Karpas-422 (cell line): ENCODE data around the gene SMTNL2. TPM values are rescaled to one million over a fixed set of nuclear protein-coding genes. Genes with fewer than 3 reads are reported as not detected.

Source experiments
- DNase-seq: peaks from one replicate; pipeline ENCODE4 v3.0.0-alpha.2; 2015
- H2AFZ ChIP-seq: fragments of 200-600 bp; sonication (generic); 2 replicates; pipeline ENCODE4 v1.6.1; 2014; ENCODE audit warnings: antibody characterized with exemption, low read length, mixed read lengths
- H3K27ac ChIP-seq: fragments of 200-600 bp; sonication (generic); 2 replicates; pipeline ENCODE4 v1.5.1; 2014; ENCODE audit warnings: mild to moderate bottlenecking, low read length, moderate library complexity
- H3K27me3 ChIP-seq: fragments of 200-600 bp; sonication (generic); 2 replicates; pipeline ENCODE4 v1.6.1; 2014; ENCODE audit warnings: low read length, mixed read lengths
- H3K36me3 ChIP-seq: fragments of 200-600 bp; sonication (generic); 2 replicates; pipeline ENCODE4 v1.6.1; 2014; ENCODE audit warnings: low read length, mixed read lengths; ENCODE audit not compliant: insufficient read depth
- H3K4me1 ChIP-seq: fragments of 200-600 bp; sonication (generic); 2 replicates; pipeline ENCODE4 v1.6.1; 2014; ENCODE audit warnings: mild to moderate bottlenecking, low read length, mixed read lengths
- H3K4me2 ChIP-seq: fragments of 200-600 bp; sonication (generic); 2 replicates; pipeline ENCODE4 v1.6.1; 2014; ENCODE audit warnings: low read length, low read depth, mild to moderate bottlenecking; ENCODE audit not compliant: poor library complexity, severe bottlenecking
- H3K4me3 ChIP-seq: fragments of 200-600 bp; sonication (generic); 2 replicates; pipeline ENCODE4 v1.5.1; 2014; ENCODE audit warnings: mild to moderate bottlenecking, antibody characterized with exemption, low read length, mixed read lengths
- H3K79me2 ChIP-seq: fragments of 200-600 bp; sonication (generic); 2 replicates; pipeline ENCODE4 v1.6.1; 2014; ENCODE audit warnings: mild to moderate bottlenecking, low read length, mixed read lengths
- H3K9ac ChIP-seq: fragments of 200-600 bp; sonication (generic); 2 replicates; pipeline ENCODE4 v1.6.0; 2014; ENCODE audit warnings: low read length
- H3K9me2 ChIP-seq: fragments of 200-600 bp; sonication (generic), shearing (Covaris generic); replicated peaks from 2 replicates; pipeline ENCODE4 v1.6.0; 2014; ENCODE audit warnings: mild to moderate bottlenecking, low read length, moderate library complexity; ENCODE audit not compliant: insufficient read depth
- H3K9me3 ChIP-seq: fragments of 300-700, 200-600 bp; sonication (generic); 2 replicates; pipeline ENCODE4 v1.6.1; 2014; ENCODE audit warnings: low read length, mixed read lengths
- H4K20me1 ChIP-seq: fragments of 200-600 bp; sonication (generic); 2 replicates; pipeline ENCODE4 v1.6.1; 2014; ENCODE audit warnings: mild to moderate bottlenecking, antibody characterized with exemption, low read length, low read depth; ENCODE audit not compliant: insufficient read depth
- total RNA-seq: library from RNA; depleted of rRNA; stranded (reverse); fragments of >200 nt; shearing (Covaris generic); gene quantifications from 2 replicates; pipeline ENCODE4 v1.2.3, GENCODE V29; 2014; ENCODE audit warnings: low replicate concordance

The SMTNL2 gene
- total RNA-seq, 1 experiment from 2014 or later, result 0.45 TPM

DNA sequence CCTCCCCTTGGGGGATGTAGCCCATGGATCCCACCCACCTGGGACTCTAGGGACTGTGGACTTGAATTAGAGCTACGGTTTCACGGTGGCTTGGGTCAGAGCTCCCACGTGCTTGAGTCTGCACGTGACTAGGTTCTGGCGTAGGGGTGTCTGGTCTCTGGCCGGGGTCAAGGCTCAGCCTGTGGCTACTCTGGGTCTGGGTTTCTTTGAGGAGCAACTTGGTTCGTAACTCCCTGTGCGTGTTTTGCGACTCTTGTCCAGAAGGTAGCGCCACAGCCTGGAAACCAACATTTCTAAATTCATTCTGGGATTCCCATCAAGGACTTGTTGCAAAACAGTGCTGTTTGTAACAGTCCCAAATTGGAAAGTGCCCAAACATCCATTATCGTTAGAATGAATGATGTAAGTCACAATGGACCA is 23.5 kb upstream of the SMTNL2 start:
- peaks cover 28% of the 10 kb centered on the region for H3K4me1 ChIP-seq
- no peak overlapping the region for H3K4me3 ChIP-seq
- no peaks in the 10 kb centered on the region for H3K79me2 ChIP-seq
- H4K20me1 ChIP-seq, result no peaks in the 10 kb centered on the region
- H3K36me3 ChIP-seq, result no peaks in the 10 kb centered on the region
- no peak overlapping the region for H3K27ac ChIP-seq
- no peak for DNase-seq
- no peak overlapping the region for H3K4me2 ChIP-seq
- no peak overlapping the region for H3K9ac ChIP-seq
- H2AFZ ChIP-seq, result no peak overlapping the region
- no peaks in the 10 kb centered on the region for H3K9me2 ChIP-seq
- H3K9me3 ChIP-seq, result no peaks in the 10 kb centered on the region
- no peaks in the 10 kb centered on the region for H3K27me3 ChIP-seq

DNA sequence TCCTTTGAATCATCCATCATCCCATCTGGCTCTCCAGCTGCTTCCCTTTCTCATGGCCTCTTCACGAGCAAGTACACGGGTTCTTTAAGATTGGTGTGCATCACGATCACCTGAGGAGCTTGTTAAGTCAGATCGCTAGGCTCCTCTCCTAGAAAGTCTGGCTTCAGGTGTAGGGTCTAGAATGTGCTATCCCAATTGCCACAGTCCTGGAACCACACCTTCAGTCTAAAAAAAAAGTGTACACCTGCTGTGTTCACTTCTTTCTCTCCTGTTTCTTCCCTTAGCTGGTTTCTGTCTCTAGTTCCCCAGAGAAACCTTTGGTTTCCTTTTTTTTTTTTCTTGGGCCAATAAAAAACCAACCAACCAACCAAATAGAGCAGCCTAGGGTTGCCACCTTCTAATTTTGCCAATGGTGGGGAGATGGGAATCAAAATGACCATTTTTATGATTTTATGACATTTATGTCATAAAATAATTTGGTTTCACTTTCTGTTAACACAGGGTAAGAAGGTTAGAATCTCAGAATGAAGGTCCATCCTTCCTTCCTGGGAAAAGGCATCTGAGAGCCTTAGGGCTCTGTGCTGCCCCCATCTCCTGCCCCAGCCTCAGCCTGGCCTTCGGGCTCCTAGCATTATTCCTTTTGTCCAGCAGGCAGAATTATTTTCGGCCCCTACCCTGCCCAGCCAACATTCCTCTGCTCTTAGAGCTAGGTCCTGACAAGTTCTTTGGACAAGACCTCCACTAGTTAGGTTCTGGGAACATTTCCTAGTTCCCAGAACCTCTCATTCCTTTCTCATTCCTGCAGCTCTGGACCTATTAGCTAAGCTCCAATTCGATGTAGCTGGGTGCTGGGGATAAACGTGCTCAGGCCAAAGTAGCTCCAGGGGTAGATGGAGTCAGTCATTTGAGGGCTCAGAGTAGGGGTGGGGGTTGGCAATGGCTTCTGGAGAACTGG is 22.0 kb upstream of the SMTNL2 start:
- H3K9me2 ChIP-seq, result no peaks in the 10 kb centered on the region
- H3K4me1 ChIP-seq, result peaks cover 17% of the 10 kb centered on the region
- peak overlapping the region; percentile 51 for H3K4me2 ChIP-seq
- H3K9ac ChIP-seq, result peak overlapping the region; percentile 21; the same call in 1 of the 2 replicates
- no peak overlapping the region for H3K27ac ChIP-seq
- no peak for DNase-seq
- H4K20me1 ChIP-seq, result no peaks in the 10 kb centered on the region
- H3K79me2 ChIP-seq, result no peaks in the 10 kb centered on the region
- no peak overlapping the region for H3K4me3 ChIP-seq
- no peaks in the 10 kb centered on the region for H3K9me3 ChIP-seq
- no peaks in the 10 kb centered on the region for H3K27me3 ChIP-seq
- H3K36me3 ChIP-seq, result no peaks in the 10 kb centered on the region
- H2AFZ ChIP-seq, result no peak overlapping the region

DNA sequence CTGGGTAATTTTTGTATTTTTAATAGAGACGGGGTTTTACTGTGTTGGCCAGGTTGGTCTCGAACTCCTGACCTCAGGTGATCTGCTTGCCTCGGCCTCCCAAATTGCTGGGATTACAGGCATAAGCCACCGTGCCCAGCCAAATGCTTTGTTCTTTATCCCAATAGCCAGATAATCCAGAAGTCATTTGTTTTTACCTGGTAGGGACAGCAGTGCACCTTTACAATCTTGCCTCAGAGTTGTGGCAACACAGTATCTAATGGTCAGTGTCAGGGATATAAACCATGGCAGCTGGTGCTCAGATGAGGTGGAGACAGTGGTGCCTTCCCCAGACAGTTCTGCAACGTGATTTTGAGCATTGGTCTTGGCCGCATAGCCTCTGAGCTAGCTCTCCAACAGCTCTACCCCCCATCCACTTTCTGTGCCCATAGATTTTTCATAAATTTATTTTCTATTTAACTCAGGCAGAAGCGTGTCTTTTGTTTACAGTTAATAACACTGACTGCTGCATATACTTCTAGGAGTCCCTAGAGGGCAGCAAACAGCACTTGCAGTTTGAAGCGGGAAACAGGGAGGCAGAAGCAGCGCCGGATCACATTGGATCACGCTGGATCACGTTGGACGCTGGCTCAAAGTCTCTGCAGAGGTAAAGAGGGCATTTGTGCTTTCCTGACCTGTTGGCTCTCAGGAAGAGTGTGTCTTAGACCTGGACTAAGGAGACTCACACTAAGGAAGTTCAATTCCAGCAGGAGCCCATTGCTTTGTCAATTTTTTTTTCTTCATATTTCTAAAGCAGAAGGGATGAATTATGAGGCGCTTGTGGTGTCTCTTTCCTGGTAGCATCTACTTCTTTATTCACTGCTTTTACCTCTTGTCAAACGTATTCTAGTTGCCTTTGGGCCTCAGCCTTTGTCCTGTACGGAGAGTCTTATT is 18.9 kb upstream of the SMTNL2 start:
- Histone ChIP-seq H3K4me3 (no peak overlapping the region), H2AFZ (no peak overlapping the region), H4K20me1 (no peaks in the 10 kb centered on the region), H3K9me2 (no peaks in the 10 kb centered on the region), H3K9me3 (no peaks in the 10 kb centered on the region), H3K36me3 (no peaks in the 10 kb centered on the region), H3K27ac (no peak overlapping the region), H3K79me2 (no peaks in the 10 kb centered on the region), H3K9ac (peak overlapping the region; percentile 42), H3K4me1 (peaks cover 17% of the 10 kb centered on the region), H3K27me3 (no peaks in the 10 kb centered on the region), H3K4me2 (peak overlapping the region; percentile 23)
- DNase-seq, result peak; percentile 87

DNA sequence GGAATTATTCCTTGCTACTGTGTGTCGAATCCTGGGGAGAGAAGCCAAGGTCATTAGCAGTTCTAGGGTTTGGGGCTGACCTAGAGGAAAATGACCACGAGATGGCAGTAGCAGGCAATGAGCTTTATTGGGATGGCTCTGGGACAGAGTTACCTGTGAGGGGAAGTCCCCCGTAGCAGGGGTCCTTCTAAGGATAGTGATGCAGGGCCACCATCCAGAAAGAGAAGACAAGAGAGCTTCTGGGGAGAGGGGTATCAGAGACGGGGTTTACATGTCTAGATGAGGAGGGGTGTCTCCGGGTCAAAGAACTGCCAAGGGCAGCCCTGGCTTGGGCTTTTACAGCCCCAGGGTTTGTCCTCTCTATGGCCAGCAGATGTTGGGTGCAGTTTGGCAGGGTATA is 17.5 kb upstream of the SMTNL2 start:
- Histone ChIP-seq H3K4me3 (no peak overlapping the region), H3K9me3 (no peaks in the 10 kb centered on the region), H3K9me2 (no peaks in the 10 kb centered on the region), H2AFZ (no peak overlapping the region), H3K27ac (no peak overlapping the region), H3K27me3 (no peaks in the 10 kb centered on the region), H3K4me2 (no peak overlapping the region), H3K36me3 (no peaks in the 10 kb centered on the region), H4K20me1 (no peaks in the 10 kb centered on the region), H3K9ac (no peak overlapping the region), H3K79me2 (no peaks in the 10 kb centered on the region), H3K4me1 (peaks cover 12% of the 10 kb centered on the region)
- peak; percentile 86 for DNase-seq

DNA sequence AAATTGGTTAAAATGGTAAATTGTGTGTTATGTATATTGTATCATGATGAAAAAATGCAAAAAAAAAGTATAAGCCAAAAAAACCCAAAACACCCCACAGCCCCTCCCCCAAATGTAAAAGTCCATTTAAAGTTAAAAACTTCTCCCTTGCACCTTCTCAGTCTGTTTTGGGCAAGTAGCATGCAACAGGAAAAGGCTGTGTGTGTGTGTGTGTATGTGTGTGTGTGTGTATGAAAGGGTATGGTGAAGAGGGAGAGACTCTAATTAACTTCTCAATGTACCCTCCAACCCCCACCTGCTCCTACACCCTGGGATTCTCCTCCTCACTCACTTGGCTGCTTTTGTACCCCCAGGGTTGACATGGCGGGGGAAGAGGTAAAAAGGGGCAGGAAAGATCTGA is 14.7 kb upstream of the SMTNL2 start:
- Histone ChIP-seq H3K9me3 (no peaks in the 10 kb centered on the region), H3K4me1 (peaks cover 3% of the 10 kb centered on the region; the same call in 1 of the 2 replicates), H3K27ac (no peak overlapping the region), H3K27me3 (no peaks in the 10 kb centered on the region), H3K79me2 (no peaks in the 10 kb centered on the region), H3K9me2 (no peaks in the 10 kb centered on the region), H3K9ac (no peak overlapping the region), H2AFZ (no peak overlapping the region), H4K20me1 (no peaks in the 10 kb centered on the region), H3K36me3 (no peaks in the 10 kb centered on the region), H3K4me2 (no peak overlapping the region), H3K4me3 (no peak overlapping the region)
- DNase-seq, result no peak

DNA sequence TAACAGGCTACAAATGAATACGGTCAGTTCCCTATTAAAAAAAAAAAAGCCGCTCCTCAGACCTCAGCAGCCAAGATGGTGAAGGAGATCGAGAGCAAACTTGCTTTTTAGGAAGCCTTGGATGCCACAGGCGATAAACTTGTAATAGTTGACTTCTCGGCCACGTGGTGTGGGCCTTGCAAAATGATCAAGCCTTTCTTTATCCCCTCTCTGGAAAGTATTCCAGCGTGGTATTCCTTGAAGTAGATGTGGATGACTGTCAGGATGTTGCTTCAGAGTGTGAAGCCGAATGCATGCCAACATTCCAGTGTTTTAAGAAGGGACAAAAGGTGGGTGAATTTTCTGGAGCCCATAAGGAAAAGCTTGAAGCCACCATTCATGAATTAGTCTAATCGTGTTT is 12.2 kb upstream of the SMTNL2 start:
- no peaks in the 10 kb centered on the region for H3K9me2 ChIP-seq
- H3K36me3 ChIP-seq, result no peaks in the 10 kb centered on the region
- H3K27me3 ChIP-seq, result no peaks in the 10 kb centered on the region
- no peak for DNase-seq
- peaks cover 4% of the 10 kb centered on the region; the same call in 1 of the 2 replicates for H3K4me1 ChIP-seq
- H3K27ac ChIP-seq, result no peak overlapping the region
- no peak overlapping the region for H3K4me3 ChIP-seq
- no peaks in the 10 kb centered on the region for H3K9me3 ChIP-seq
- H3K9ac ChIP-seq, result no peak overlapping the region
- no peak overlapping the region for H3K4me2 ChIP-seq
- H3K79me2 ChIP-seq, result no peaks in the 10 kb centered on the region
- H2AFZ ChIP-seq, result no peak overlapping the region
- H4K20me1 ChIP-seq, result no peaks in the 10 kb centered on the region

DNA sequence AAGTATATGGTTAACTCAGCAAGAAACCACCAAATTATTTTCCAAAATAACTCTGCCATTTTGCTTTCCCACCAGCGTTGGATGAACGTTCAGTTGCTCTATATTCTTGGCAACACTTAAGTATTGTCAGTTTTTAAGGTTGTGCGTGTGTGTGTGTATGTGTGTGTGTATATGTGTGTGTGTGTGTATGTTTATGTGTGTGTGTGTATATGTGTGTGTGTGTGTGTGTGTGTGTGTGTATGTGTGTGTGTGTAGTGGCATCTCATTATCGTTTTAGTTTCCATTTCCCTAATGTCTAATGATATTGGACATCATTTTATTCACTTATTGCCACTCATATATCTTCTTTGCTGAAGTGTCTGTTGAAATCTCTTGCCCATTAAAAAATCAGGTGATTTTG is 11.2 kb upstream of the SMTNL2 start:
- Histone ChIP-seq H3K27me3 (no peaks in the 10 kb centered on the region), H3K9me2 (no peaks in the 10 kb centered on the region), H3K79me2 (no peaks in the 10 kb centered on the region), H3K4me1 (peaks cover 6% of the 10 kb centered on the region; the same call in 1 of the 2 replicates), H2AFZ (no peak overlapping the region), H4K20me1 (no peaks in the 10 kb centered on the region), H3K4me3 (no peak overlapping the region), H3K36me3 (no peaks in the 10 kb centered on the region), H3K9me3 (no peaks in the 10 kb centered on the region), H3K9ac (no peak overlapping the region), H3K4me2 (no peak overlapping the region), H3K27ac (no peak overlapping the region)
- DNase-seq, result no peak

DNA sequence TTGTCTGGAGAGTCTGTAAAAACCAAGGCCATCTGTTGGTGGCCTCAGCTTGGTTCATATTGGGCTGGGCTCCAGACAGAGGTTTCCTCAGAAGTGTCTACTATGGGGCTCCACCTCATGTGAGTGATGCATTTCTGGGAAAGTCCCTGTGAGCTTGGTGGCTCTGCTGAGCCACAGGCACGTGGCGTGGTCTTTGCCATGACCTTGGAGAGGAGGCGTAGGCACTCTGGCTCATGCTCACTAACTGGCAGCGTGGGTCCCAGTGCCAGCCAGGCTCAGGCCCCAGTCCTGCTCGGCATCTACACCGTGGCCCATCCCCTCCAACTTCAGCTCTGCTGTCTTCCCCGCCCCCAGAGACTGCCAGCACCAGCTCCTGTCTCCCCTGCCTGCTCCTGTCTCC is 10.7 kb upstream of the SMTNL2 start:
- Histone ChIP-seq H3K9ac (no peak overlapping the region), H3K79me2 (no peaks in the 10 kb centered on the region), H3K36me3 (no peaks in the 10 kb centered on the region), H2AFZ (no peak overlapping the region), H3K9me2 (no peaks in the 10 kb centered on the region), H3K9me3 (no peaks in the 10 kb centered on the region), H3K27ac (no peak overlapping the region), H3K4me3 (no peak overlapping the region), H3K4me1 (peaks cover 6% of the 10 kb centered on the region; the same call in 1 of the 2 replicates), H3K4me2 (no peak overlapping the region), H4K20me1 (no peaks in the 10 kb centered on the region), H3K27me3 (no peaks in the 10 kb centered on the region)
- DNase-seq, result no peak
